Mesodermal cell (in vitro differentiated cells): Measurements from ENCODE around the gene PTGR3.

ENCODE experiments used
- H3K27ac ChIP-seq: 2 replicates; pipeline ENCODE4 v1.7.0; 2013; ENCODE audit warnings: mild to moderate bottlenecking, low read depth, low read length, moderate library complexity; ENCODE audit not compliant: severe bottlenecking
- H3K36me3 ChIP-seq: 2 replicates; pipeline ENCODE4 v1.7.1; 2013; ENCODE audit warnings: mild to moderate bottlenecking, low read length, moderate library complexity; ENCODE audit not compliant: control insufficient read depth, insufficient read depth
- H3K4me1 ChIP-seq: one replicate; pipeline ENCODE4 v1.7.1; 2013; ENCODE audit warnings: mild to moderate bottlenecking, low read length; ENCODE audit not compliant: insufficient read depth, control insufficient read depth, poor library complexity, severe bottlenecking
- H3K4me3 ChIP-seq: 2 replicates; pipeline ENCODE4 v1.7.0; 2013; ENCODE audit warnings: low read length, control low read depth, mild to moderate bottlenecking; ENCODE audit not compliant: insufficient read depth, poor library complexity, severe bottlenecking; ENCODE audit errors: extremely low read depth
- H3K9me3 ChIP-seq: 2 replicates; pipeline ENCODE4 v1.7.1; 2013; ENCODE audit warnings: mild to moderate bottlenecking, low read length, moderate library complexity; ENCODE audit not compliant: control insufficient read depth
- WGBS, 2 experiments: methylation state at CpG; one replicate each; pipeline ENCODE4 v1.1.5; 2013; ENCODE audit warnings: missing lambda C conversion rate in 2 of 2; ENCODE audit not compliant: insufficient coverage in 2 of 2; 5-methylcytosine and 5-hydroxymethylcytosine counted together

The PTGR3 gene

GRCh38 chr18:75178376-75178775 lies 30.6 kb downstream of the PTGR3 start:
- Histone ChIP-seq H3K4me3 (no peak overlapping the region), H3K4me1 (no peaks in the 10 kb centered on the region), H3K36me3 (no peaks in the 10 kb centered on the region), H3K27ac (no peak overlapping the region), H3K9me3 (no peaks in the 10 kb centered on the region)
- WGBS, 2 experiments = 87 to 94% methylated on average over 11 of the region's 11 CpGs

- 97% methylated on average over 4 to 7 of the region's 8 CpGs for WGBS, 2 experiments
- no peak overlapping the region for H3K27ac ChIP-seq
- H3K4me3 ChIP-seq = no peak overlapping the region
- no peaks in the 10 kb centered on the region for H3K9me3 ChIP-seq
- no peaks in the 10 kb centered on the region for H3K4me1 ChIP-seq
- H3K36me3 ChIP-seq = no peaks in the 10 kb centered on the region
Measured at GRCh38 chr18:75176849-75177248, 32.1 kb downstream of the PTGR3 start.

- Histone ChIP-seq H3K9me3 (no peaks in the 10 kb centered on the region), H3K4me3 (no peak overlapping the region), H3K4me1 (no peaks in the 10 kb centered on the region), H3K27ac (no peak overlapping the region), H3K36me3 (no peaks in the 10 kb centered on the region)
- WGBS, 2 experiments = 96 to 98% methylated on average over 3 to 4 of the region's 4 CpGs
Measured at GRCh38 chr18:75173738-75174137, 35.2 kb downstream of the PTGR3 start.

GRCh38 chr18:75173125-75173432 lies 35.9 kb downstream of the PTGR3 start:
- Histone ChIP-seq H3K36me3 (no peaks in the 10 kb centered on the region), H3K4me3 (no peak overlapping the region), H3K27ac (no peak overlapping the region), H3K9me3 (no peaks in the 10 kb centered on the region), H3K4me1 (no peaks in the 10 kb centered on the region)
- WGBS, 2 experiments = 67 to 71% methylated on average over 3 to 5 of the region's 5 CpGs

- Histone ChIP-seq H3K4me3 (no peak overlapping the region), H3K27ac (no peak overlapping the region), H3K36me3 (no peaks in the 10 kb centered on the region), H3K9me3 (no peaks in the 10 kb centered on the region), H3K4me1 (no peaks in the 10 kb centered on the region)
- 85 to 86% methylated on average over 16 to 17 of the region's 17 CpGs for WGBS, 2 experiments
Measured at GRCh38 chr18:75172299-75173124, 36.4 kb downstream of the PTGR3 start.

- no peak overlapping the region for H3K4me3 ChIP-seq
- no peaks in the 10 kb centered on the region for H3K9me3 ChIP-seq
- H3K36me3 ChIP-seq = no peaks in the 10 kb centered on the region
- WGBS, 2 experiments = 85 to 89% methylated on average over 9 to 10 of the region's 11 CpGs
- no peaks in the 10 kb centered on the region for H3K4me1 ChIP-seq
- no peak overlapping the region for H3K27ac ChIP-seq
Measured at GRCh38 chr18:75170916-75171315, 38.0 kb downstream of the PTGR3 start.

GRCh38 chr18:75170022-75170789 lies 38.7 kb downstream of the PTGR3 start:
- no peaks in the 10 kb centered on the region for H3K9me3 ChIP-seq
- WGBS, 2 experiments = 92 to 96% methylated on average over 32 to 34 of the region's 34 CpGs
- no peaks in the 10 kb centered on the region for H3K36me3 ChIP-seq
- no peak overlapping the region for H3K4me3 ChIP-seq
- H3K4me1 ChIP-seq = no peaks in the 10 kb centered on the region
- H3K27ac ChIP-seq = no peak overlapping the region

GRCh38 chr18:75169411-75169810 lies 39.5 kb downstream of the PTGR3 start:
- H3K4me1 ChIP-seq = no peaks in the 10 kb centered on the region
- WGBS, 2 experiments = 86 to 100% methylated on average over 5 to 7 of the region's 9 CpGs

GRCh38 chr18:75168619-75169018 lies 40.3 kb downstream of the PTGR3 start:
- H3K4me1 ChIP-seq = no peaks in the 10 kb centered on the region
- H3K36me3 ChIP-seq = no peaks in the 10 kb centered on the region
- no peak overlapping the region for H3K27ac ChIP-seq
- no peak overlapping the region for H3K4me3 ChIP-seq
- 75 to 86% methylated on average over 3 to 4 of the region's 7 CpGs for WGBS, 2 experiments
- no peaks in the 10 kb centered on the region for H3K9me3 ChIP-seq

More at GRCh38 chr18:75169411-75169810, 39.5 kb downstream of the PTGR3 start:
- H3K27ac ChIP-seq = no peak overlapping the region
- H3K9me3 ChIP-seq = no peaks in the 10 kb centered on the region
- H3K4me3 ChIP-seq = no peak overlapping the region
- H3K36me3 ChIP-seq = no peaks in the 10 kb centered on the region

- no peaks in the 10 kb centered on the region for H3K36me3 ChIP-seq
- H3K4me1 ChIP-seq = no peaks in the 10 kb centered on the region
- no peak overlapping the region for H3K4me3 ChIP-seq
- H3K27ac ChIP-seq = no peak overlapping the region
- H3K9me3 ChIP-seq = no peaks in the 10 kb centered on the region
- WGBS, 2 experiments = 93 to 96% methylated on average over 22 to 25 of the region's 33 CpGs
Measured at GRCh38 chr18:75167759-75168618, 41.0 kb downstream of the PTGR3 start.
